H1 (cell line): ENCODE measurements around the gene WFDC8. TPM values are rescaled to one million over a fixed set of nuclear protein-coding genes. Genes with fewer than 3 reads are reported as not detected.
A peak's percentile ranks its signal among the peaks of the same experiment; 100 is the strongest.

Source experiments
- CTCF ChIA-PET: fragments of 300-600 bp; sonication (Branson Sonifier 250); formaldehyde crosslinking; loops from one replicate; lab custom pipeline; 2021; ENCODE audit not compliant: partially characterized antibody; lab: Charles Lee
- POLR2A ChIA-PET: fragments of 300-600 bp; sonication (Branson Sonifier 250); formaldehyde crosslinking; loops from one replicate; lab custom pipeline; 2021; ENCODE audit warnings: inconsistent platforms; ENCODE audit not compliant: partially characterized antibody; lab: Charles Lee
- DNase-seq, 2 experiments: peaks; one replicate each; pipeline versions ENCODE4 v3.0.0 to v3.0.0-alpha.2; 2010 to 2022; ENCODE audit warnings: low spot score in 2 of 2, low read depth in 1 of 2, mixed read lengths in 1 of 2
- FAIRE-seq: peaks from 2 replicates; lab custom pipeline; 2011; peaks lifted over from hg19 to GRCh38; lab: Jason Lieb, UNC
- H2AFZ ChIP-seq: 2 replicates; pipeline ENCODE4 v1.8.1; 2012; ENCODE audit warnings: low read length, inconsistent platforms
- H2AK5ac ChIP-seq: 2 replicates; pipeline ENCODE4 v1.6.1; 2013; ENCODE audit warnings: low read depth, low read length
- H2BK120ac ChIP-seq: replicated peaks from 2 replicates; pipeline ENCODE3; 2013; ENCODE audit warnings: low read depth, low read length, inconsistent platforms
- H2BK12ac ChIP-seq: 2 replicates; pipeline ENCODE4 v1.6.1; 2013; ENCODE audit warnings: low read depth, low read length
- H2BK15ac ChIP-seq: 2 replicates; pipeline ENCODE4 v1.6.1; 2013; ENCODE audit warnings: low read length
- H2BK20ac ChIP-seq: 2 replicates; pipeline ENCODE4 v1.6.1; 2013; ENCODE audit warnings: low read length
- H2BK5ac ChIP-seq: 2 replicates; pipeline ENCODE4 v1.6.1; 2013; ENCODE audit warnings: low read depth, low read length
- H3K14ac ChIP-seq: 2 replicates; pipeline ENCODE4 v1.6.1; 2013; ENCODE audit warnings: inconsistent platforms; ENCODE audit not compliant: insufficient read length
- H3K18ac ChIP-seq: 2 replicates; pipeline ENCODE4 v1.6.1; 2013; ENCODE audit warnings: low read length; ENCODE audit errors: extremely low read depth
- H3K23ac ChIP-seq: 2 replicates; pipeline ENCODE4 v1.6.1; 2013; ENCODE audit warnings: inconsistent platforms; ENCODE audit not compliant: insufficient read length
- H3K23me2 ChIP-seq: 2 replicates; pipeline ENCODE4 v1.6.1; 2013; ENCODE audit warnings: low read depth, low read length
- H3K27ac ChIP-seq: 2 replicates; pipeline ENCODE4 v1.6.1; 2011; ENCODE audit warnings: low read depth, low read length, inconsistent platforms
- H3K27me3 ChIP-seq, 4 experiments: replicated peaks in 1 of 4; 1 replicate in 1 of 4; 2 replicates in 3 of 4; pipeline versions ENCODE4 v1.6.1 to v1.8.1; 2011 to 2013; ENCODE audit warnings: low read length in 3 of 4, mild to moderate bottlenecking in 3 of 4, inconsistent platforms in 2 of 4, mixed read lengths in 2 of 4, moderate library complexity in 1 of 4; ENCODE audit not compliant: control insufficient read depth in 3 of 4, insufficient read depth in 3 of 4; ENCODE audit errors: extremely low read depth in 1 of 4
- H3K36me3 ChIP-seq, 4 experiments: 2 replicates each; pipeline versions ENCODE4 v1.6.1 to v1.8.1; 2011 to 2013; ENCODE audit warnings: mild to moderate bottlenecking in 4 of 4, low read length in 3 of 4, moderate library complexity in 2 of 4, control low read depth in 1 of 4, inconsistent platforms in 1 of 4; ENCODE audit not compliant: insufficient read depth in 4 of 4, control insufficient read depth in 2 of 4
- H3K4ac ChIP-seq: replicated peaks from 2 replicates; pipeline ENCODE3; 2013; ENCODE audit warnings: low read length, low read depth, mixed read lengths, inconsistent platforms; ENCODE audit not compliant: insufficient read length
- H3K4me1 ChIP-seq, 4 experiments: replicated peaks in 1 of 4; 1 replicate in 1 of 4; 2 replicates in 3 of 4; pipeline versions ENCODE4 v1.6.1 to v1.8.1; 2011 to 2013; ENCODE audit warnings: low read length in 3 of 4, inconsistent platforms in 2 of 4, mixed read lengths in 1 of 4; ENCODE audit not compliant: insufficient read depth in 4 of 4, control insufficient read depth in 3 of 4
- H3K4me2 ChIP-seq, 2 experiments: 2 replicates each; pipeline versions ENCODE4 v1.6.1 to v1.8.1; 2011 to 2013; ENCODE audit warnings: low read depth in 2 of 2, low read length in 2 of 2, control low read depth in 1 of 2, inconsistent platforms in 1 of 2, mild to moderate bottlenecking in 1 of 2; ENCODE audit not compliant: insufficient read depth in 1 of 2
- H3K4me3 ChIP-seq, 4 experiments: fragments of 200-600, 300-600 bp in 1 of 4; sonication (generic), shearing (Covaris generic), sonication (Bioruptor Twin) in 1 of 4; 2 replicates each; pipeline versions ENCODE4 v1.5.1 to v1.8.1; 2011 to 2016; ENCODE audit warnings: low read length in 4 of 4, low read depth in 3 of 4, control low read depth in 2 of 4, inconsistent platforms in 2 of 4, mild to moderate bottlenecking in 2 of 4, mixed read lengths in 1 of 4, moderate library complexity in 1 of 4; ENCODE audit not compliant: insufficient read depth in 2 of 4; ENCODE audit errors: extremely low read depth in 1 of 4
- H3K56ac ChIP-seq: replicated peaks from 2 replicates; pipeline ENCODE3; 2013; ENCODE audit warnings: low read depth, mild to moderate bottlenecking, mixed read lengths, low read length, inconsistent platforms; ENCODE audit not compliant: insufficient read length
- H3K79me1 ChIP-seq: 2 replicates; pipeline ENCODE4 v1.6.1; 2013; ENCODE audit warnings: low read depth, low read length, control low read depth
- H3K79me2 ChIP-seq, 2 experiments: 2 replicates each; pipeline versions ENCODE4 v1.6.1 to v1.8.1; 2012 to 2013; ENCODE audit warnings: low read length in 2 of 2, mild to moderate bottlenecking in 2 of 2, inconsistent platforms in 1 of 2; ENCODE audit not compliant: insufficient read depth in 2 of 2, control insufficient read depth in 1 of 2
- H3K9ac ChIP-seq, 4 experiments: replicated peaks in 1 of 4; 1 replicate in 1 of 4; 2 replicates in 3 of 4; pipeline versions ENCODE4 v1.6.1 to v1.8.1; 2011 to 2013; ENCODE audit warnings: low read depth in 3 of 4, low read length in 3 of 4, control low read depth in 2 of 4, mild to moderate bottlenecking in 2 of 4, moderate library complexity in 2 of 4, inconsistent platforms in 1 of 4; ENCODE audit errors: extremely low read depth in 1 of 4
- H3K9me3 ChIP-seq, 2 experiments: 2 replicates each; pipeline versions ENCODE4 v1.6.1 to v1.8.1; 2012 to 2013; ENCODE audit warnings: mild to moderate bottlenecking in 2 of 2, moderate library complexity in 2 of 2, control low read depth in 1 of 2, inconsistent platforms in 1 of 2, low read depth in 1 of 2, low read length in 1 of 2, mixed read lengths in 1 of 2; ENCODE audit not compliant: insufficient read depth in 2 of 2
- H4K20me1 ChIP-seq, 2 experiments: replicated peaks in 1 of 2; 2 replicates each; pipeline versions ENCODE3 to v1.8.1; 2011 to 2013; ENCODE audit warnings: inconsistent platforms in 2 of 2, low read length in 2 of 2, mild to moderate bottlenecking in 1 of 2; ENCODE audit not compliant: insufficient read depth in 2 of 2, control insufficient read depth in 1 of 2
- H4K5ac ChIP-seq: 2 replicates; pipeline ENCODE4 v1.6.1; 2013; ENCODE audit warnings: low read length, low read depth, mixed read lengths, inconsistent platforms; ENCODE audit not compliant: insufficient read length
- H4K8ac ChIP-seq: 2 replicates; pipeline ENCODE4 v1.8.0; 2013; ENCODE audit warnings: mild to moderate bottlenecking, moderate library complexity, low read length, inconsistent platforms; ENCODE audit not compliant: insufficient read depth; ENCODE audit errors: extremely low read depth
- H4K91ac ChIP-seq: replicated peaks from 2 replicates; pipeline ENCODE3; 2013; ENCODE audit warnings: low read length, mixed read lengths, inconsistent platforms; ENCODE audit not compliant: insufficient read length
- CHD2 ChIP-seq: IDR thresholded peaks from 2 replicates; pipeline ENCODE4 v1.6.1; 2012; ENCODE audit warnings: low read length, improper control_type of control experiment
- WGBS, 2 experiments: shearing (Covaris generic) in 1 of 2; methylation state at CpG; one replicate each; pipeline versions ENCODE4 v1.1.6 to v1.1.7; 2013 to 2015; ENCODE audit warnings: low lambda C conversion rate in 2 of 2, mixed read lengths in 2 of 2, inconsistent platforms in 1 of 2, low coverage in 1 of 2, missing lambda C conversion rate in 1 of 2; ENCODE audit not compliant: insufficient replicate concordance in 2 of 2, insufficient coverage in 1 of 2, insufficient read length in 1 of 2; ENCODE audit errors: extremely low coverage in 1 of 2, missing lambda C conversion rate in 1 of 2; 5-methylcytosine and 5-hydroxymethylcytosine counted together
- polyA plus RNA-seq, 7 experiments: library from polyadenylated mRNA; depleted of rRNA in 3 of 7; stranded (reverse) in 5 of 7; unstranded in 2 of 7; fragments of >200 nt in 5 of 7; fragments of 200-250 nt in 2 of 7; gene quantifications; 1 replicate in 5 of 7; 2 replicates in 1 of 7; 4 replicates in 1 of 7; pipeline versions ENCODE4 v1.2.1 to v1.2.3, GENCODE V29; 2011 to 2013; ENCODE audit warnings: missing spikeins in 2 of 7, mixed read lengths in 2 of 7
- total RNA-seq: library from RNA; stranded (reverse); fragmentation: NEBNext Ultra II Directional; extraction: Animal tissue kit (Norgen Biotek cat#: 25700); gene quantifications from 2 replicates; pipeline ENCODE4 v1.2.1, GENCODE V29; 2021
- TF ChIP-seq, protein P1 (sequence below): IDR thresholded peaks from 2 replicates; pipeline ENCODE4 v1.6.1; 2011; ENCODE audit warnings: low read length, improper control_type of control experiment

Gene WFDC8
- total and polyA plus RNA-seq, 2 of the 8 experiments (the other 6 are each of a cell fraction or from before 2014, with no cell fraction given), result not detected

DNA sequence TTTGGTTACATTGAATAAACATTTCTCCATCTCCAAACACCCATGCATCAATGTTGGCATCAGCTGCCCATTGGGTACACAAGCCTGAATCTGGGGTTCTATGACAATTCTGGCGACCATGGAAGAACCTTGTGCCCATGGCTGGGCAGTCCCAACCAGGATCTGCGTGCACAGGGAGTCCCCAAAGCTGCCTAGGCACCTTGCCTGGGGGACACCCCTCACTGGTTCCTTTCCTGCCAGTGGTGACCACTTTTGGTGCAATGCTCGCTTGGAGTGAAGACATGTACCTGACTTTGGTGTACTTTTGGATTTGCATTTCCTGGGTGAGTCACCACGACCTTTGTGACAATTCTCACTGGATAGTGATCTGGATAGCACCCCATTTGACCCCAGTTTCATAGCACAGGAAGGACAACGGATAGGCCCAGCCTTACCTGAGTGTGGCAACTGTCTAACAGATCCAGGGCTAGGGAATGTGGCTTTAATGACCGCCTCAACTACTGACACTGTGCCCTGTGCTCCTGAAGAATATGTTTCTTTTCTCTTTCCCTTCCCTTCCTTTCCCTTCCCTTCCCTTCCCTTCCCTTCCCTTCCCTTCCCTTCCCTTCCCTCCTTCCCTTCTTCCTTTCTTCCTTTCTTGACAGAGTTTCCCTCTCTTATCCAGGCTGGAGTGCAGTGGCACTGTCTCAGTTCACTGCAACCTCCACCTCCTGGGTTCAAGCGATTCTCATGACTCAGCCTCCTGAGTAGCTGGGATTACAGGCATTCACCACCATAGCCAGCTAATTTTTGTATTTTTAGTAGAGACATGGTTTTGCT, 70.8 kb downstream of the WFDC8 start:
- no peak overlapping the region for H3K4me3 ChIP-seq
- CTCF ChIA-PET, result interaction anchor here (0.7 to 1.2 kb wide), 4 partner anchors 72 to 281 kb away, joined by 3 read pairs; no protein-coding TSS in a partner anchor
- H2BK12ac ChIP-seq, result no peak overlapping the region
- H3K27ac ChIP-seq, result no peak overlapping the region
- H4K5ac ChIP-seq, result no peak overlapping the region
- H3K23me2 ChIP-seq, result no peaks in the 10 kb centered on the region; the same call in 1 of the 2 replicates
- no peak overlapping the region for H4K91ac ChIP-seq
- H2BK15ac ChIP-seq, result 0 out of 2 replicates have a peak overlapping the region, but pooled peaks have one; percentile 54
- no peaks in the 10 kb centered on the region for H4K20me1 ChIP-seq
- no peak overlapping the region for H3K4ac ChIP-seq
- H3K9ac ChIP-seq, result no peak overlapping the region
- no peaks in the 10 kb centered on the region for H3K9me3 ChIP-seq
- H3K79me2 ChIP-seq, result no peaks in the 10 kb centered on the region
- H3K23ac ChIP-seq, result no peak overlapping the region
- no peak overlapping the region for H3K18ac ChIP-seq
- H2BK120ac ChIP-seq, result no peak overlapping the region
- no peak overlapping the region for H2BK5ac ChIP-seq
- no peaks in the 10 kb centered on the region for H3K79me1 ChIP-seq
- H3K56ac ChIP-seq, result no peak overlapping the region
- POLR2A ChIA-PET, result no interaction called here
- no peak overlapping the region for H2BK20ac ChIP-seq
- no peaks in the 10 kb centered on the region for H3K27me3 ChIP-seq
- FAIRE-seq (no peak), DNase-seq (no peak)
- no peak overlapping the region for H3K14ac ChIP-seq
- no peak overlapping the region for H2AFZ ChIP-seq
- WGBS, 2 experiments, result 77% methylated on average over 7 of the region's 7 CpGs; no CpG with 5 or more reads in 1 of the 2 experiments
- H3K36me3 ChIP-seq, result no peaks in the 10 kb centered on the region
- no peak overlapping the region for H2AK5ac ChIP-seq
- H3K4me2 ChIP-seq, result no peak overlapping the region
- no peaks in the 10 kb centered on the region; a peak in 1 of 7 replicates for H3K4me1 ChIP-seq
- no peak overlapping the region for H4K8ac ChIP-seq
- no peak for TF ChIP-seq CHD2
- TF ChIP-seq, protein P1, sequence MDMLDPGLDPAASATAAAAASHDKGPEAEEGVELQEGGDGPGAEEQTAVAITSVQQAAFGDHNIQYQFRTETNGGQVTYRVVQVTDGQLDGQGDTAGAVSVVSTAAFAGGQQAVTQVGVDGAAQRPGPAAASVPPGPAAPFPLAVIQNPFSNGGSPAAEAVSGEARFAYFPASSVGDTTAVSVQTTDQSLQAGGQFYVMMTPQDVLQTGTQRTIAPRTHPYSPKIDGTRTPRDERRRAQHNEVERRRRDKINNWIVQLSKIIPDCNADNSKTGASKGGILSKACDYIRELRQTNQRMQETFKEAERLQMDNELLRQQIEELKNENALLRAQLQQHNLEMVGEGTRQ, result no peak
